ENCODE measurements around the gene C1RL. TPM values are rescaled to one million over a fixed set of nuclear protein-coding genes. Genes with fewer than 3 reads are reported as not detected.

The C1RL gene
- total and polyA plus RNA-seq, 11 donors = 5.4 to 27.1 (median 7.9) TPM

GRCh38 chr12:7075518-7075917, 33.5 kb downstream of the C1RL start:
- Histone ChIP-seq H3K27ac (no peak overlapping the region), H3K9me3 (no peaks in the 10 kb centered on the region), H3K4me3 (no peak overlapping the region), H3K27me3 (no peaks in the 10 kb centered on the region), H3K36me3 (peaks cover 0 to 12% (median 0%) of the 10 kb centered on the region in 9 donors), H3K4me1 (peaks cover 0 to 8% (median 0%) of the 10 kb centered on the region in 12 donors)
- DNase-seq = no peak
- intact Hi-C loops (cut with DNase I) = no loop called here
- TF ChIP-seq CTCF (IDR thresholded peaks at IDR 0.05) (no peak), POLR2A (IDR thresholded peaks at IDR 0.05) (no peak)
- ATAC-seq = no peak
- WGBS, 4 donors = 73 to 83% (median 79%) methylated on average over 3 of the region's 3 CpGs

DNA sequence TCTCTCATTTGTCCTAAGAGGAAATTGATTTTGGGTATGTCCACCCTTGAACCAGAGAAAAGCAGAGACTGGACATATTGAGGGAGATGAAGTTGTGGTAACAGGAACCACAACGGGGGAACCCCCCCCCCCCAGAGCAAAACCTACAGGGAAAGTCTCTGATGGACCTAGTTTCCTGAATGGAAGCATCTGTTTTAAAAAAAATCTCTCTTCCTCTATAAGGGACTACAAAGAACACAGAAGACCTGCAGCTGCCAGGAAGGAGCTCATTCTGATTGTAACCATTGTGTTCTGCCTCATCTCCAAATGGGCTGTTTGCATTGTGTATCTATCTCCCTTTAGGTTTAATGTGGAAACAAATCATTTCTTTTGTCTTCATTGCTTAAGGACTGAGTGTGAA, 35.1 kb downstream of the C1RL start:
- H3K27me3 ChIP-seq = no peaks in the 10 kb centered on the region
- DNase-seq (no peak), ATAC-seq (no peak)
- TF ChIP-seq CTCF (IDR thresholded peaks at IDR 0.05) = no peak
- TF ChIP-seq POLR2A (IDR thresholded peaks at IDR 0.05) = no peak
- intact Hi-C loops (cut with DNase I) = no loop called here
- WGBS, 4 donors = 44 to 56% (median 49%) methylated on average over 1 of the region's 1 CpG
- no peak overlapping the region for H3K27ac ChIP-seq
- H3K36me3 ChIP-seq = peaks cover 0 to 20% (median 3%) of the 10 kb centered on the region in 9 donors
- H3K4me3 ChIP-seq = no peak overlapping the region
- peaks cover 0 to 8% (median 1%) of the 10 kb centered on the region in 12 donors for H3K4me1 ChIP-seq
- no peaks in the 10 kb centered on the region for H3K9me3 ChIP-seq

DNA sequence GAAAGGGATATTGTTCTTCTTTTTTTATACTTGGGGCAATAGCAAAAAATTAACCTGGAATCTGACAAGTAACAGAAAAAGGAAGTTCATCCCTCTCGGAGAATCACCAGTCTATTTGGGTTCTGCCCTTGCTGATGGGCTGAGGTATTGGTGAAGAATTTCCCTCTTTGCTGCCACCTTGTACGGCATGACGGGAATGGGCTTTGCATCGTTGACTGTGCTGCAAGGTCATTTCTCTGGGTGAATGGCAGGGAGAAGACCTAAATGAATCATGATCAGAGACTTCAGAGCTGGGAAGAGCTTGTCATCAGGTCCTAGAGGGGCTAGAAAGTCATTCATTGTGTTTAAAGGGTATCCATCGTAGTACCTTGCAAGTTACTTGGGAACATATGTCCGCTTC, 36.5 kb downstream of the C1RL start:
- WGBS, 4 donors = 87 to 91% (median 90%) methylated on average over 6 of the region's 6 CpGs
- H3K4me3 ChIP-seq = no peak overlapping the region
- H3K27ac ChIP-seq = no peak overlapping the region
- intact Hi-C loops (cut with DNase I) = no loop called here
- TF ChIP-seq CTCF (IDR thresholded peaks at IDR 0.05) (no peak), POLR2A (IDR thresholded peaks at IDR 0.05) (no peak)
- DNase-seq (no peak), ATAC-seq (no peak)
- H3K4me1 ChIP-seq = peaks cover 0 to 20% (median 7%) of the 10 kb centered on the region in 12 donors
- peaks cover 0 to 26% (median 3%) of the 10 kb centered on the region in 9 donors for H3K36me3 ChIP-seq
- no peaks in the 10 kb centered on the region for H3K9me3 ChIP-seq
- no peaks in the 10 kb centered on the region for H3K27me3 ChIP-seq

- H3K27me3 ChIP-seq = no peaks in the 10 kb centered on the region
- no peak overlapping the region for H3K4me3 ChIP-seq
- WGBS, 4 donors = 88 to 94% (median 90%) methylated on average over 6 of the region's 6 CpGs
- H3K4me1 ChIP-seq = peaks cover 0 to 20% (median 7%) of the 10 kb centered on the region in 12 donors
- intact Hi-C loops (cut with DNase I) = no loop called here
- DNase-seq (no peak), ATAC-seq (no peak)
- TF ChIP-seq CTCF (IDR thresholded peaks at IDR 0.05) (no peak), POLR2A (IDR thresholded peaks at IDR 0.05) (no peak)
- H3K36me3 ChIP-seq = peaks cover 0 to 31% (median 3%) of the 10 kb centered on the region in 9 donors
- no peak overlapping the region for H3K27ac ChIP-seq
- no peaks in the 10 kb centered on the region for H3K9me3 ChIP-seq
These were observed 37.0 kb downstream of the C1RL start for GRCh38 chr12:7072035-7072434.

Data from heart left ventricle (tissue), 16 donors.